ENCODE measurements around the gene CLCNKA. TPM values are rescaled to one million over a fixed set of nuclear protein-coding genes. Genes with fewer than 3 reads are reported as not detected.
"Not testable (repeated sequence)": the region's sequence is repeated elsewhere in the genome, so short reads cannot be mapped to it uniquely, and the experiment has no call there.

Gene CLCNKA
- polyA plus RNA-seq, 3 donors, result 13.0 to 21.6 (median 18.1) TPM

- not testable (repeated sequence) for DNase-seq
Observed at GRCh38 chr1:16062687-16063075, 40.8 kb downstream of the CLCNKA start.

GRCh38 chr1:16063226-16063829 is 41.5 kb downstream of the CLCNKA start:
- DNase-seq, result no peak

GRCh38 chr1:16063921-16064320 is 42.1 kb downstream of the CLCNKA start:
- DNase-seq, result no peak

- DNase-seq, result no peak
Observed at GRCh38 chr1:16064536-16065268, 42.9 kb downstream of the CLCNKA start.

GRCh38 chr1:16065269-16065576 is 43.4 kb downstream of the CLCNKA start:
- DNase-seq, result no peak

- DNase-seq, result no peak
Observed at GRCh38 chr1:16066245-16066644, 44.4 kb downstream of the CLCNKA start.

- peak; percentile 77 for DNase-seq
Observed at GRCh38 chr1:16067127-16067768, 45.4 kb downstream of the CLCNKA start.

- no peak for DNase-seq
Observed at GRCh38 chr1:16067933-16068332, 46.1 kb downstream of the CLCNKA start.

GRCh38 chr1:16068356-16069270 is 46.8 kb downstream of the CLCNKA start:
- DNase-seq, result no peak

GRCh38 chr1:16070640-16071355 is 49.0 kb downstream of the CLCNKA start:
- DNase-seq, result no peak

- DNase-seq, result no peak
Observed at GRCh38 chr1:16071614-16072013, 49.8 kb downstream of the CLCNKA start.

GRCh38 chr1:16072095-16072494 is 50.3 kb downstream of the CLCNKA start:
- DNase-seq, result no peak

GRCh38 chr1:16072616-16073484 is 51.0 kb downstream of the CLCNKA start:
- DNase-seq, result no peak

GRCh38 chr1:16073490-16074119 is 51.8 kb downstream of the CLCNKA start, which contains the start of gene FAM131C:
TSS of gene FAM131C (minus strand) at chr1:16073651. CDS start at chr1:16073442, 209 bp downstream.
- DNase-seq, result peak; percentile 34

GRCh38 chr1:16074217-16074616 is 52.4 kb downstream of the CLCNKA start:
- DNase-seq, result no peak

GRCh38 chr1:16075337-16076030 is 53.6 kb downstream of the CLCNKA start:
- DNase-seq, result no peak

GRCh38 chr1:16076031-16076864 is 54.4 kb downstream of the CLCNKA start:
- DNase-seq, result no peak

- DNase-seq, result no peak
Observed at GRCh38 chr1:16076865-16077238, 55.0 kb downstream of the CLCNKA start.
